K562 (cell line): Measurements from ENCODE around the gene CNOT10. TPM values are rescaled to one million over a fixed set of nuclear protein-coding genes. Genes with fewer than 3 reads are reported as not detected.

Source experiments
- ATF1 ChIP-seq, 2 experiments: fragments of 450-650 bp in 1 of 2; IDR thresholded peaks; 2 replicates each; pipeline ENCODE4 v1.6.1; 2016; ENCODE audit warnings: missing compliant biosample characterization in 1 of 2, missing genetic modification characterization in 1 of 2
- CBX3 ChIP-seq, 2 experiments: IDR thresholded peaks; 1 replicate in 1 of 2; 2 replicates in 1 of 2; pipeline ENCODE4 v1.6.1; 2012; ENCODE audit warnings: inconsistent platforms in 2 of 2, low read length in 2 of 2, borderline replicate concordance in 1 of 2, control low read depth in 1 of 2
- CXXC5 ChIP-seq: fragments of 250-450 bp; sonication (Bioruptor Pico); IDR thresholded peaks from 2 replicates; pipeline ENCODE4 v1.8.0; 2022; ENCODE audit warnings: inconsistent platforms, mild to moderate bottlenecking, moderate library complexity
- ETV1 ChIP-seq: fragments of 450-650 bp; conservative IDR thresholded peaks from 2 replicates; pipeline ENCODE4 v1.6.1; 2016; ENCODE audit warnings: missing genetic modification characterization, control low read depth, low read depth, missing compliant biosample characterization
- HES1 ChIP-seq: fragments of 450-650 bp; IDR thresholded peaks from 2 replicates; pipeline ENCODE4 v1.6.1; 2016; ENCODE audit warnings: low read depth, mild to moderate bottlenecking, moderate library complexity
- HMG20A ChIP-seq: fragments of 450-650 bp; formaldehyde crosslinking; conservative IDR thresholded peaks from 2 replicates; pipeline ENCODE4 v1.4.0; 2020; ENCODE audit warnings: mild to moderate bottlenecking, mixed read lengths
- LEF1 ChIP-seq: fragments of 450-650 bp; IDR thresholded peaks from 2 replicates; pipeline ENCODE4 v1.6.1; 2016; ENCODE audit warnings: mild to moderate bottlenecking
- MAFK ChIP-seq: IDR thresholded peaks from 2 replicates; pipeline ENCODE4 v1.6.1; 2011; ENCODE audit warnings: low read length, improper control_type of control experiment
- NEUROD1 ChIP-seq: fragments of 150-350 bp; IDR thresholded peaks from 2 replicates; pipeline ENCODE4 v1.6.1; 2014; ENCODE audit warnings: borderline replicate concordance, low read length, low read depth; ENCODE audit not compliant: partially characterized antibody
- SMARCA5 ChIP-seq: fragments of 450-650 bp; IDR thresholded peaks from 2 replicates; pipeline ENCODE4 v1.6.1; 2016
- TAF9B ChIP-seq: fragments of 450-650 bp; IDR thresholded peaks from 2 replicates; pipeline ENCODE4 v1.6.1; 2018; ENCODE audit warnings: mild to moderate bottlenecking; ENCODE audit not compliant: partially characterized antibody
- ZNF175 ChIP-seq: fragments of 200-800 bp; sonication (Bioruptor generic); IDR thresholded peaks from 2 replicates; pipeline ENCODE4 v1.6.1; 2016; ENCODE audit warnings: low read depth, mild to moderate bottlenecking, missing genetic modification characterization, missing compliant biosample characterization
- ZNF384 ChIP-seq: IDR thresholded peaks from 2 replicates; pipeline ENCODE4 v1.6.1; 2012; ENCODE audit warnings: low read depth, low read length, improper control_type of control experiment
- ZNF584 ChIP-seq: fragments of 200-800 bp; sonication (Bioruptor generic); IDR thresholded peaks from 2 replicates; pipeline ENCODE4 v1.6.1; 2016; ENCODE audit warnings: low read depth, mild to moderate bottlenecking, missing genetic modification characterization, missing compliant biosample characterization
- ZNF639 ChIP-seq, 2 experiments: fragments of 200-800 bp in 1 of 2; sonication (Bioruptor generic) in 1 of 2; sonication (generic) in 1 of 2; formaldehyde crosslinking in 1 of 2; IDR thresholded peaks in 1 of 2; conservative IDR thresholded peaks in 1 of 2; 2 replicates each; pipeline versions ENCODE4 v1.5.0 to v1.6.1; 2016 to 2020; ENCODE audit warnings: missing compliant biosample characterization in 1 of 2, missing genetic modification characterization in 1 of 2, missing genetic modification reagents in 1 of 2
- ZNF644 ChIP-seq: fragments of 200-800 bp; sonication (Bioruptor generic); IDR thresholded peaks from 2 replicates; pipeline ENCODE4 v1.6.1; 2016; ENCODE audit warnings: low read depth, missing genetic modification characterization, missing compliant biosample characterization
- ZNF766 ChIP-seq: fragments of 200-800 bp; sonication (Bioruptor generic); conservative IDR thresholded peaks from 2 replicates; pipeline ENCODE4 v1.6.1; 2016; ENCODE audit warnings: missing genetic modification characterization, missing compliant biosample characterization
- ZNF79 ChIP-seq: fragments of 250-450 bp; sonication (Bioruptor Pico); IDR thresholded peaks from 2 replicates; pipeline ENCODE4 v1.4.0; 2020; ENCODE audit warnings: low read depth, mild to moderate bottlenecking, moderate library complexity
- polyA plus RNA-seq, 8 experiments: library from polyadenylated mRNA; depleted of rRNA in 4 of 8; stranded (reverse) in 5 of 8; unstranded in 3 of 8; fragments of >200 nt; fragmentation: Nextera tagmentation in 2 of 8; fragmentation: Illumina TruSeq in 1 of 8; extraction: Ambion mirVana in 2 of 8; extraction: Trizol in 1 of 8; gene quantifications; 2 replicates each; pipeline versions ENCODE4 v1.2.1 to v1.2.3, GENCODE V29; 2011 to 2014; ENCODE audit warnings: inconsistent platforms in 1 of 8, missing spikeins in 1 of 8
- total RNA-seq, 7 experiments: library from RNA; depleted of rRNA in 6 of 7; stranded (reverse); fragments of >200 nt in 6 of 7; fragmentation: Illumina TruSeq in 2 of 7; extraction: Trizol in 2 of 7; gene quantifications; 2 replicates each; pipeline versions ENCODE4 v1.2.1 to v1.2.3, GENCODE V29; 2011 to 2021; ENCODE audit warnings: low replicate concordance in 1 of 7
- TF ChIP-seq, protein P1 (sequence below), 2 experiments: IDR thresholded peaks in 1 of 2; conservative IDR thresholded peaks in 1 of 2; 2 replicates each; pipeline ENCODE4 v1.6.1; 2016; ENCODE audit warnings: low read depth in 2 of 2, mild to moderate bottlenecking in 1 of 2, missing compliant biosample characterization in 1 of 2, missing genetic modification characterization in 1 of 2, moderate library complexity in 1 of 2
- TF ChIP-seq, protein P2 (sequence below): fragments of 450-650 bp; IDR thresholded peaks from 2 replicates; pipeline ENCODE4 v1.6.1; 2016; ENCODE audit warnings: mild to moderate bottlenecking

CNOT10 gene
- total and polyA plus RNA-seq, 9 of the 15 experiments (the other 6 are each of a cell fraction or from before 2014, with no cell fraction given) = 35.7 to 114 (median 81.9) TPM

GRCh38 chr3:32709346-32709745, 24.4 kb downstream of the CNOT10 start (continued):
- TF ChIP-seq ZNF584 (peak; percentile 84; the same call in 1 of the 2 replicates), ZNF644 (tag) (peak; percentile 50; the same call in 1 of the 2 replicates), ETV1 (tag) (no peak), ZNF384 (peak; percentile 13; the same call in 1 of the 2 replicates), ATF1 (CRISPR knock-in tag; IDR thresholded peaks at IDR 0.05) (no peak), ATF1 (tag; IDR thresholded peaks at IDR 0.05) (no peak), ZNF175 (CRISPR knock-in tag) (peak; percentile 87; the same call in 1 of the 2 replicates), ZNF639 (CRISPR knock-in tag; conservative IDR thresholded peaks at IDR 0.05 in 1 of 2, IDR thresholded peaks at IDR 0.05 in 1 of 2) (no peak), CBX3 (IDR thresholded peaks at IDR 0.05; ENCODE audit: borderline replicate concordance in 1 of 2, low read length in 2 of 2) (peak in 1 of 2 experiments; percentile 21; a peak in 1 of 3 replicates), TAF9B (peak; percentile 88), HES1 (peak; percentile 82), ZNF766 (CRISPR knock-in tag) (peak; percentile 83), LEF1 (peak; percentile 75; the same call in 1 of the 2 replicates), HMG20A (CRISPR knock-in tag) (no peak), CXXC5 (CRISPR knock-in tag) (peak; percentile 61), NEUROD1 (peak; percentile 67), SMARCA5 (no peak), ZNF79 (CRISPR knock-in tag) (0 out of 2 replicates have a peak, but pooled peaks have one; percentile 26), MAFK (peak; percentile 12; the same call in 1 of the 2 replicates)
- TF ChIP-seq, protein P1, sequence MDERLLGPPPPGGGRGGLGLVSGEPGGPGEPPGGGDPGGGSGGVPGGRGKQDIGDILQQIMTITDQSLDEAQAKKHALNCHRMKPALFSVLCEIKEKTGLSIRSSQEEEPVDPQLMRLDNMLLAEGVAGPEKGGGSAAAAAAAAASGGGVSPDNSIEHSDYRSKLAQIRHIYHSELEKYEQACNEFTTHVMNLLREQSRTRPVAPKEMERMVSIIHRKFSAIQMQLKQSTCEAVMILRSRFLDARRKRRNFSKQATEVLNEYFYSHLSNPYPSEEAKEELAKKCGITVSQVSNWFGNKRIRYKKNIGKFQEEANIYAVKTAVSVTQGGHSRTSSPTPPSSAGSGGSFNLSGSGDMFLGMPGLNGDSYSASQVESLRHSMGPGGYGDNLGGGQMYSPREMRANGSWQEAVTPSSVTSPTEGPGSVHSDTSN (CRISPR knock-in tag; IDR thresholded peaks at IDR 0.05; ENCODE audit: low read depth) = no peak
- TF ChIP-seq, protein P1 (tag; conservative IDR thresholded peaks at IDR 0.05; ENCODE audit: low read depth) = peak; percentile 54; the same call in 1 of the 2 replicates
- TF ChIP-seq, protein P2, sequence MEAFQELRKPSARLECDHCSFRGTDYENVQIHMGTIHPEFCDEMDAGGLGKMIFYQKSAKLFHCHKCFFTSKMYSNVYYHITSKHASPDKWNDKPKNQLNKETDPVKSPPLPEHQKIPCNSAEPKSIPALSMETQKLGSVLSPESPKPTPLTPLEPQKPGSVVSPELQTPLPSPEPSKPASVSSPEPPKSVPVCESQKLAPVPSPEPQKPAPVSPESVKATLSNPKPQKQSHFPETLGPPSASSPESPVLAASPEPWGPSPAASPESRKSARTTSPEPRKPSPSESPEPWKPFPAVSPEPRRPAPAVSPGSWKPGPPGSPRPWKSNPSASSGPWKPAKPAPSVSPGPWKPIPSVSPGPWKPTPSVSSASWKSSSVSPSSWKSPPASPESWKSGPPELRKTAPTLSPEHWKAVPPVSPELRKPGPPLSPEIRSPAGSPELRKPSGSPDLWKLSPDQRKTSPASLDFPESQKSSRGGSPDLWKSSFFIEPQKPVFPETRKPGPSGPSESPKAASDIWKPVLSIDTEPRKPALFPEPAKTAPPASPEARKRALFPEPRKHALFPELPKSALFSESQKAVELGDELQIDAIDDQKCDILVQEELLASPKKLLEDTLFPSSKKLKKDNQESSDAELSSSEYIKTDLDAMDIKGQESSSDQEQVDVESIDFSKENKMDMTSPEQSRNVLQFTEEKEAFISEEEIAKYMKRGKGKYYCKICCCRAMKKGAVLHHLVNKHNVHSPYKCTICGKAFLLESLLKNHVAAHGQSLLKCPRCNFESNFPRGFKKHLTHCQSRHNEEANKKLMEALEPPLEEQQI = peak; percentile 61; the same call in 1 of the 2 replicates
